ENCODE measurements around the gene RAD51AP2.
"Not testable (repeated sequence)": the region's sequence is repeated elsewhere in the genome, so short reads cannot be mapped to it uniquely, and the experiment has no call there.

Gene RAD51AP2

DNA sequence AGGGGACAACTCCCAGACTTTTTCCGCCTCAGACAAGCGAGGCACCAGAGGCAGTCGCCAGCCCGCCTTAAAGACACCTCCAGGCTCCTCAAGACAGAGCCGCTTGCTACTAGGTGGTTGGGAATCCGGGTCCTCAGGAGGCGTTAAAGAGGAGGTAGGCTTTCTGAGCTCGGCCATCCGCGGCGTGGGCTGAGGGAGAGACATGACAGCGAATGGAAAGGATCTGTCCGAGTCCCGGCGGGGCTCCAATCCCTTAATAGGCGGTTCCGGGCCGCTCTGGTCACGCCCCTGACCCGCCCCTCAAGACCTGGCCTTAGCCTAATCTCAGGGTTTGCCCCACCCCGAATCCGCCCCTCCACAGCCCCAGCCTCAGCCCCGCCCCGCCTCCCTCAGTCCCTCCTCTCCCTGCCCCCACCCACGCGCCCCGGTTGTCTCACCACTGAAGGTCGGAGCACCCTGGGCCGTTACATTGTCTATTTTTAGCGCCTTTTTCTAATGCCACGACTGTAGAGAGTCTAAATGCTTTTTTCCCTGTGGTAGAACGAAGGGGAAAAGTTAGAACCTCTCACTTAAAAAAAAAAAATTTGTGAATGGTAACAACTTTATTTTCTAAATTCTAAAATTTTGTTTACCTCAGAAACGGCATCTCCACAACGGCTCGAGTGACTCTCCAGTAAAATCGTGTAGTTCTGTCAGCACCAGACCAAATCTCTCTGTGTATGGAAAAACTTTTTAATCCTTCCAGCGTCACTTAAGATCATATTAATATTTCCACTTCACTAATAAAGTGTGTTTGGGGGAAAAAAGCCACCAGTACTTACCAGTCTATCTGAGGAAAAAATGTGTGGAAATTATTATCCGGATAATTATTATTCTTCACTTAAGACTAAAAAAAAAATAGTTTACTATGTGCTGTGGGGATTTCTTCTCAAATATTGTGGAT lies at the start of gene RAD51AP2:
Gene RAD51AP2 (minus strand): TSS at position 229 of the 943 bp plus-strand sequence. CDS start 25 bp downstream, at position 204.
- ATAC-seq (ENCODE audit: low read depth) (peak; percentile 95), DNase-seq (ENCODE audit: low spot score) (peak; percentile 79)
- Histone ChIP-seq H3K4me3 (ENCODE audit: severe bottlenecking) (peak within 1 kb of the TSS; percentile 34), H3K36me3 (ENCODE audit: low read depth) (no peaks in the 10 kb centered on the region), H3K27ac (ENCODE audit: poor library complexity, severe bottlenecking) (no peak within 1 kb of the TSS), H3K27me3 (ENCODE audit: insufficient read depth, poor library complexity, severe bottlenecking) (peaks cover 11% of the 10 kb centered on the region), H3K9me3 (ENCODE audit: severe bottlenecking) (no peaks in the 10 kb centered on the region), H3K4me1 (ENCODE audit: insufficient read depth, poor library complexity, severe bottlenecking) (peaks cover 6% of the 10 kb centered on the region)
- no peak for TF ChIP-seq CTCF (IDR thresholded peaks at IDR 0.05; ENCODE audit: poor library complexity, severe bottlenecking)

DNA sequence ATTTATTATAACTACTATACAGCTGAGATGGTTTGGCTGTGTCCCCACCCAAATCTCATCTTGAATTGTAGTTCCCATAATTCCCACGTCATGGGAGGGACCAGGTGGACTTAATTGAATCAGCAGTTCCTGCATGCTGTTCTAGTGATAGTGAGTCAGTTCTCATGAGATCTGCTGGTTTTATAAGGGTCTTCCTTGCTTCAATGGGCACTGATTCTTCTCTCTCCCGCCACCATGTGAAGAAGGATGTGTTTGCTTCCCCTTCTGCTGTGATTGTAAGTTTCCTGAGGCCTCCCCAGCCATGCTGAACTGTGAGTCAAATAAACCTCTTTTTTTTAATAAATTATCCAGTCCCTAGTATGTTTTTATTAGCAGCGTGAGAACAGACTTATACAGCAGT lies 47.5 kb upstream of the RAD51AP2 start:
- not testable (repeated sequence) for H3K9me3 ChIP-seq (ENCODE audit: severe bottlenecking); H3K27me3 ChIP-seq (ENCODE audit: insufficient read depth, poor library complexity, severe bottlenecking); DNase-seq (ENCODE audit: low spot score); ATAC-seq (ENCODE audit: low read depth); H3K36me3 ChIP-seq (ENCODE audit: low read depth); H3K4me1 ChIP-seq (ENCODE audit: insufficient read depth, poor library complexity, severe bottlenecking); H3K27ac ChIP-seq (ENCODE audit: poor library complexity, severe bottlenecking); H3K4me3 ChIP-seq (ENCODE audit: severe bottlenecking)

- Histone ChIP-seq H3K36me3 (ENCODE audit: low read depth) (no peaks in the 10 kb centered on the region), H3K4me3 (ENCODE audit: severe bottlenecking) (no peak overlapping the region), H3K9me3 (ENCODE audit: severe bottlenecking) (no peaks in the 10 kb centered on the region), H3K4me1 (ENCODE audit: insufficient read depth, poor library complexity, severe bottlenecking) (no peaks in the 10 kb centered on the region), H3K27ac (ENCODE audit: poor library complexity, severe bottlenecking) (no peak overlapping the region), H3K27me3 (ENCODE audit: insufficient read depth, poor library complexity, severe bottlenecking) (no peaks in the 10 kb centered on the region)
- ATAC-seq (ENCODE audit: low read depth), result no peak
- TF ChIP-seq CTCF (IDR thresholded peaks at IDR 0.05; ENCODE audit: poor library complexity, severe bottlenecking), result no peak
- no peak for DNase-seq (ENCODE audit: low spot score)
Measured at GRCh38 chr2:17558878-17559277, 40.6 kb upstream of the RAD51AP2 start.

- no peak for ATAC-seq (ENCODE audit: low read depth)
- no peak overlapping the region for H3K4me3 ChIP-seq (ENCODE audit: severe bottlenecking)
- no peak for TF ChIP-seq CTCF (IDR thresholded peaks at IDR 0.05; ENCODE audit: poor library complexity, severe bottlenecking)
- no peaks in the 10 kb centered on the region for H3K27me3 ChIP-seq (ENCODE audit: insufficient read depth, poor library complexity, severe bottlenecking)
- no peaks in the 10 kb centered on the region for H3K4me1 ChIP-seq (ENCODE audit: insufficient read depth, poor library complexity, severe bottlenecking)
- DNase-seq (ENCODE audit: low spot score), result no peak
- H3K36me3 ChIP-seq (ENCODE audit: low read depth), result no peaks in the 10 kb centered on the region
- H3K9me3 ChIP-seq (ENCODE audit: severe bottlenecking), result no peaks in the 10 kb centered on the region
- H3K27ac ChIP-seq (ENCODE audit: poor library complexity, severe bottlenecking), result no peak overlapping the region
Measured at GRCh38 chr2:17558053-17558452, 39.8 kb upstream of the RAD51AP2 start.

- H3K27ac ChIP-seq (ENCODE audit: poor library complexity, severe bottlenecking), result no peak overlapping the region
- DNase-seq (ENCODE audit: low spot score), result no peak
- ATAC-seq (ENCODE audit: low read depth), result no peak
- H3K9me3 ChIP-seq (ENCODE audit: severe bottlenecking), result no peaks in the 10 kb centered on the region
- no peak overlapping the region for H3K4me3 ChIP-seq (ENCODE audit: severe bottlenecking)
- H3K36me3 ChIP-seq (ENCODE audit: low read depth), result no peaks in the 10 kb centered on the region
- no peaks in the 10 kb centered on the region for H3K4me1 ChIP-seq (ENCODE audit: insufficient read depth, poor library complexity, severe bottlenecking)
- TF ChIP-seq CTCF (IDR thresholded peaks at IDR 0.05; ENCODE audit: poor library complexity, severe bottlenecking), result no peak
- H3K27me3 ChIP-seq (ENCODE audit: insufficient read depth, poor library complexity, severe bottlenecking), result no peaks in the 10 kb centered on the region
Measured at GRCh38 chr2:17557596-17557995, 39.4 kb upstream of the RAD51AP2 start.

Measured in RWPE2 (cell line).